Stimulated activated memory B cell treated with anti-CD40 and anti-IgM and Interleukin-4, amounts not matched to agents 10 μg/mL and 1 μg/mL and 100 μg/mL, for 72 hours (primary cell): ENCODE measurements around the gene STXBP5L.
"Not testable (repeated sequence)": the region's sequence is repeated elsewhere in the genome, so short reads cannot be mapped to it uniquely, and the experiment has no call there.

ENCODE experiments used
- ATAC-seq: fragments of 150-1000 bp; cut with Tn5 transposase; 2 replicates; pipeline ENCODE4 v1.10.0; 2021
- H3K27ac Mint-ChIP-seq: one replicate; pipeline ENCODE4 v1.8.0; 2022; ENCODE audit warnings: mild to moderate bottlenecking, mixed read lengths
- H3K27me3 Mint-ChIP-seq: one replicate; pipeline ENCODE4 v1.8.0; 2022; ENCODE audit warnings: mixed read lengths
- H3K36me3 Mint-ChIP-seq: one replicate; pipeline ENCODE4 v1.8.0; 2022; ENCODE audit warnings: mixed read lengths
- H3K4me1 Mint-ChIP-seq: one replicate; pipeline ENCODE4 v1.8.0; 2022; ENCODE audit warnings: mixed read lengths
- H3K4me3 Mint-ChIP-seq: one replicate; pipeline ENCODE4 v1.8.0; 2022; ENCODE audit warnings: mild to moderate bottlenecking, moderate library complexity, mixed read lengths
- H3K9me3 Mint-ChIP-seq: one replicate; pipeline ENCODE4 v1.8.0; 2022; ENCODE audit warnings: mixed read lengths

STXBP5L gene

DNA sequence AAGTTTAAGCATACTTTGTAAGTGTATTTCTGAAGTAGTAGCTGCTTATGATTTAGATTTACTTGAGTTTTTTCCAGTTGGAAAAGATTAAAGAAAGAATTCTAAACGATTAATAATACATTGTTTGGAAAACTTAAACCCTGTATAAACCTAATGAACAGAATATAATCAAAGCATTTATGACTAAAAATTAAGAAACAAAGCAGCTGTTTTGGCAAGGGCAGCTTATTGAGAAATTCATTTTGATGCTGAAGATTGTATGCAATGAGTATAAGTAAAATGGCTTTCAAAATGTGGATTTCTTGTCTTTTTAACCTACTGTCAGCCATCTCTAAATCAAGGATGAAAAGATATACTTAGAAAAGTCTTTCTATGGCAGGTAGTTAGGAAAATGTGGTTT is 497.6 kb downstream of the STXBP5L start:
- Mint-ChIP-seq H3K27ac (no peak overlapping the region), H3K4me3 (no peak overlapping the region), H3K36me3 (no peaks in the 10 kb centered on the region), H3K9me3 (no peaks in the 10 kb centered on the region), H3K4me1 (no peaks in the 10 kb centered on the region), H3K27me3 (no peaks in the 10 kb centered on the region)
- ATAC-seq: no peak

DNA sequence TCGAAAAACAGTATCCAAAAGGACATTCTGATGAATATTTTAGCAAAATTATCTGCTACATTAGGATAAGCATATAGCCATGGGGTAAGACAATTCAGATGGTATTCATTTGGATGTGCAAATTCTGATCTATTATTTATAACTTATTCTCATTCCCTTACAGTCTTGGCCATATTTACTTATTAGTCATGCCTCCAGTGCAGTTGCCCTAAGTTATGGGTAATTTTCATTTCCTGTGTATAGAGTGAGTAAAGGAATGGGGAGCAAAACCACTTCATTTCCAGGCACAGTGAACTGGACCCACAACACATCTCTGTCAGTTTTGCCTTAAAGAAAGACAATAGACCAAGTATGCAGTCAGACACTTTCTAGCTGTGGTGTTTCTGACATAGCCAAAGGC is 503.5 kb downstream of the STXBP5L start:
- no peaks in the 10 kb centered on the region for H3K9me3 Mint-ChIP-seq
- no peaks in the 10 kb centered on the region for H3K36me3 Mint-ChIP-seq
- no peak overlapping the region for H3K27ac Mint-ChIP-seq
- no peaks in the 10 kb centered on the region for H3K27me3 Mint-ChIP-seq
- H3K4me1 Mint-ChIP-seq: no peaks in the 10 kb centered on the region
- no peak for ATAC-seq
- no peak overlapping the region for H3K4me3 Mint-ChIP-seq

DNA sequence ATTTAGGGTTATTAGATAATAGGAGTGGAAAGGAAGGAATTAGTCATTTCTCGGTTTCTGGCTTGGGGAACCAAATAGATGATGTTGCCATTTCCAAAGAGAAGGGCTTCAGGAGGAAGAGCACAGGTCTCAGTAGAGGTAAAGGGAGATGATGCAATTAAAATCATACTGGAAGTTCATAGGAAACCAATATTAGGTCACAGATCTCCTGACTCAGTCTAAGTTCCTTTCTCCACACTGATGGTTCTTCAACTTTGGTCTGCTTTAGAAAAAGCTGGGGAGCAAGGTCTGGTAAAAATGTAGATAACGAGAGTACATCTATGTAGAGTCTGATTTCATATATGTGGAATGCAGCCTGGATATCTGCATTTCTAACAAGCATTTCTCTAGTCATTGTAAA is 506.9 kb downstream of the STXBP5L start:
- H3K9me3 Mint-ChIP-seq: no peaks in the 10 kb centered on the region
- H3K4me3 Mint-ChIP-seq: no peak overlapping the region
- H3K27ac Mint-ChIP-seq: no peak overlapping the region
- no peaks in the 10 kb centered on the region for H3K4me1 Mint-ChIP-seq
- no peaks in the 10 kb centered on the region for H3K36me3 Mint-ChIP-seq
- no peaks in the 10 kb centered on the region for H3K27me3 Mint-ChIP-seq
- ATAC-seq: no peak

DNA sequence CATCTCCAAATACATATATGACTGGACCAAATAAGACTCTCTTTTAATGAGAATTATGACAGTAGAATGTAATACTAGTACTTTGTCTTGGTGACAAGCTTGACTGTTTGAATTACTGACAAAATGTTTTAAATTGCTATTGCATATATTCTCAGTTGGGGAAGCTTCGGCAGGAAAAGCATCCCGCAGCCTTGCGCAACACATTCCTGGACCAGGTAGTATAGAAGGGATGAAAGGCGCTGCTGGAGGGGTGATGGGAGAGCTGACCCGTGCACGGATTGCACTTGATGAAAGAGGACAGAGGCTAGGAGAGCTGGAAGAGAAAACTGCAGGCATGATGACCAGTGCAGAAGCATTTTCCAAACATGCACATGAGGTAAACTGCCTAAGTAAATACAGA is 510.2 kb downstream of the STXBP5L start:
- no peaks in the 10 kb centered on the region for H3K4me1 Mint-ChIP-seq
- no peaks in the 10 kb centered on the region for H3K36me3 Mint-ChIP-seq

DNA sequence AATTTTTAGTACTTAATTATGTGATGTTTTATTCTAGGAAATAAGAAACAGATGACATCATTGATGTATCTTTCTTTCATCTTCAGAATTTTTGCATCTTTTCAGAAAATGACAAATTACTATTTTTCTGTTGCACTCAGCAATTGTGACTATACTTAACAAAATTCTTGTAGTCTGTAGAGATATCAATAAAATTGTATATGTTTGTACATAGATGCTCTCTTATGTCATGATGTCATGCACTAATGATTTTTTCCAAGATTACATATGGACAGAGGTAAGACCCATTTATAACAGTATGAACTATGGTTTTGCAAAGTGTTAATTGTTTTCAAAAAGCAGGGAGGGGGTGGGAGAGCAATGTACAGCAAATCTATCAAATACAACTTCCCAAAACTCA is 516.5 kb downstream of the STXBP5L start:
- Mint-ChIP-seq H3K27me3 (no peaks in the 10 kb centered on the region), H3K27ac (no peak overlapping the region), H3K36me3 (no peaks in the 10 kb centered on the region), H3K4me3 (no peak overlapping the region), H3K4me1 (no peaks in the 10 kb centered on the region), H3K9me3 (no peaks in the 10 kb centered on the region)
- no peak for ATAC-seq

More for the DNA sequence above, 510.2 kb downstream of the STXBP5L start:
- no peaks in the 10 kb centered on the region for H3K27me3 Mint-ChIP-seq
- H3K9me3 Mint-ChIP-seq: no peaks in the 10 kb centered on the region
- H3K4me3 Mint-ChIP-seq: no peak overlapping the region
- ATAC-seq: no peak
- H3K27ac Mint-ChIP-seq: no peak overlapping the region

DNA sequence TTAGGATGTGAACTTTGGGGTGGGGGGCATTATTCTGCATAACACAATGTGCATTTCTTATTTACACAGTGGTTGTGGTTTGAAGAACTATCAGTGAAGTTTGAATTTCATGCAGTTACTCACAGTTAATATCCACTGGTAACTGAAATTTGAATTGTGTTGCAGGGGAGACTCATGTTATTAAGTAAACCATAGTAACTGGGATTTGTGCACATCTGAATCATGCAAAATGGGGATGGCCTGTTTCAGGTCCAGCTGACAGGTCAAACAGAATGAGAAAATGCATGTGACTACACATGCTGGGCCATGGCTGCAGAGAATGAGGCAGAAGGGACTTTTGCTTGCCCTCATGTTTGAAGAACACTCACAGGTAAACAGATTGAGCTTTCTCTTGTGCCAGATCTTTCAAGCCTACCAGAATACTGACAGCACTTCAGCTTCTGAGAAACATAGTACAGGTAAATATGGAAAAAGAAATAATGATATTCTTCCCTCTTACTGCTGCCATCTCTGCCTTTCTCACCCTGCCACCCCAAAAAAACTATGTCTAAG is 522.7 kb downstream of the STXBP5L start:
- H3K27ac Mint-ChIP-seq: no peak overlapping the region
- ATAC-seq: no peak
- H3K4me3 Mint-ChIP-seq: no peak overlapping the region
- no peaks in the 10 kb centered on the region for H3K36me3 Mint-ChIP-seq
- peaks cover 10% of the 10 kb centered on the region for H3K4me1 Mint-ChIP-seq
- H3K9me3 Mint-ChIP-seq: no peaks in the 10 kb centered on the region
- H3K27me3 Mint-ChIP-seq: no peaks in the 10 kb centered on the region

DNA sequence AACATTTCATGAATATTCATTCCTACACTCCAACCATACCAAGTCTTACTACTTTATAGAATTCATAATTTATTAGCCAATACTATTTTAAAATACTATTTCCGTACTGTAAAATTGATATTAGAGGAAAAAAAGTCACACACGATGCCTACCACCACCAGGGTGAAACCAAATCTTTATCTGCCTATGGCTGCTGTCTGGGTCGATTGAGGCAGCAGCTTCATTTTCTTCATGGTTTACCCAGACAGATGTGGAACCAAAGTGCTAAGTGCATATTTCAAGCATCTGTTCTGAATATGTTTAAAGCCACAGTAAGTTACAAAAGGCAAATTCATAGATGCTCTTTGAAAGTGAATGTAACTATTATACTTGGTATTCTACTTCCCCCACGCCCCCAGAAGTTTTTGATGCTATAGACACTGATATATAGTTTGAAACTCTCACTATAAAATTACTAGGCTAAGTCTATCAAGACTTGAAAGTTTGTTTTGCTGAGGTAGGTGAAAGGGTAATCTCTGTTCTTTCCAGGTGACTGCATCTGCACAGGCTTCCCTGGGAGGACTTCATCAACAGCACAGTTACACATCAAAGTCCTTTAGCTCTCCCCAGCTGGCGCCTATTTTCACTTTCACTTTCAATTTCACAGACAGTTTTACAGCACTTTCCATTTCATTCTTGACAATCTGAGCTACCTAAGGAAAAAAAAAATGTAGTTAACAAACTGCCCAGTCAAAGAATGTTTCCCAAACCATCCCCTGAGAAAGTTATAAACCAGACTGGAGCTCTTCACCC is 523.9 kb downstream of the STXBP5L start:
- peak overlapping the region; percentile 67 for H3K27ac Mint-ChIP-seq
- no peaks in the 10 kb centered on the region for H3K9me3 Mint-ChIP-seq
- peaks cover 10% of the 10 kb centered on the region for H3K4me1 Mint-ChIP-seq
- peak; percentile 72 for ATAC-seq
- H3K27me3 Mint-ChIP-seq: no peaks in the 10 kb centered on the region
- H3K4me3 Mint-ChIP-seq: peak overlapping the region; percentile 26
- H3K36me3 Mint-ChIP-seq: no peaks in the 10 kb centered on the region

DNA sequence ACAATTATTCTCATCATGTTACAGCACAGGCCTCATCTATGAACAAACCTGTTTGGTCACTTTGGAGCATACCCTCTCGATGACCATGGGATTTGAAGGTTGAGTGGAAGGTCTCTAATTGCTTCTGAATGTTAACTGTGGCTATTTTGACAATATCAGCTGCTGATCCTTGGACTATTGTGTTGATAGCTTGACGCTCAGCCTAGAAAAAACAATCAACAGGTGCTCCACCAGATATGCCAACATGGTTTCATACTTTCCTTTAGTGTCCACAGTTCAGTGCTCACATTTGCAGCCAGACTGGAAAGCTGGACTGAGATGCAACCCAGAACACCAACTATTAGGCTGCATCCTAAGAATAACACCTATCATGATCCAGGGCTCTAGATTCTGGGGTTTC is 528.1 kb downstream of the STXBP5L start:
- no peaks in the 10 kb centered on the region for H3K27me3 Mint-ChIP-seq
- no peak overlapping the region for H3K27ac Mint-ChIP-seq
- H3K36me3 Mint-ChIP-seq: no peaks in the 10 kb centered on the region
- H3K4me3 Mint-ChIP-seq: no peak overlapping the region
- H3K4me1 Mint-ChIP-seq: peaks cover 10% of the 10 kb centered on the region
- no peak for ATAC-seq
- H3K9me3 Mint-ChIP-seq: no peaks in the 10 kb centered on the region

DNA sequence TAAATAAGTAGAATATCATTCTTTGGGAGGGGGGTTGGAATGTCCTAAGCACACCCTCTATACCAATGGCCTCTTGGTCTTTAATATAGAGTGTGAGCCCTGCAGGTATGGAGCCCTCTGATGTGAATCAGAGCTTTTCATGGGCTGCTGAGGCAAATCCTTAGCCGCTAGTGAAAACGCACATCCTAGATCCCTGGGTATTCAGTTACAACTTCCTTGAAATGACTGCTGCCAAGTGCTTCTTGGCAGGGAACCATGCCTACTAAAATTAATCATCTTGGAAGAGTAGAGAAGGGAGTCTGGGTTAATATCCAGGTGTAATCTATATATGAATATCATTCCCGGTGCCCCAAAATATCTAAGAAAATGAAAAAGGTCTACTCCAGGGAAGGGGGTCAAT is 528.6 kb downstream of the STXBP5L start:
- ATAC-seq: no peak
- no peak overlapping the region for H3K27ac Mint-ChIP-seq
- no peaks in the 10 kb centered on the region for H3K36me3 Mint-ChIP-seq
- peaks cover 10% of the 10 kb centered on the region for H3K4me1 Mint-ChIP-seq
- no peaks in the 10 kb centered on the region for H3K27me3 Mint-ChIP-seq
- no peaks in the 10 kb centered on the region for H3K9me3 Mint-ChIP-seq
- no peak overlapping the region for H3K4me3 Mint-ChIP-seq

DNA sequence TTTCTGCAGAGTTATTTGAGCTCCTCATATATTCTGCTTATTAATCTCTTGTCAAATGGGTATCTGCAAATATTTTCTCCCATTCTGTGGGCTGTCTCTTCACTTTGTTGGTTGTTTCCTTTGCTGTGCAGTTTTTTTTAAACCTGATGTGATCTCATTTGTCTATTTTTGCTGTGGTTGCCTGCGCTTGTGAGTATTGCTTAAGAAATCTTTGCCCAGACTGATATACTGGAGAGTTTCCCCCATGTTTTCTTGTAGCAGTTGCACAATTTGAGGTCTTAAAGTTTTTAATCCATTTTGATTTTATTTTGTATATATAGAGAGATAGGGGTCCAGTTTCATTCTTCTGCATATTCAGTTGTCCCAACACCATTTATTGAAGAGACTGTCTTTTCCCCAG is 535.5 kb downstream of the STXBP5L start:
- H3K9me3 Mint-ChIP-seq: no peaks in the 10 kb centered on the region
- no peaks in the 10 kb centered on the region for H3K27me3 Mint-ChIP-seq
- H3K27ac Mint-ChIP-seq: no peak overlapping the region
- H3K4me1 Mint-ChIP-seq: no peaks in the 10 kb centered on the region
- ATAC-seq: no peak
- H3K4me3 Mint-ChIP-seq: no peak overlapping the region
- H3K36me3 Mint-ChIP-seq: peaks cover 11% of the 10 kb centered on the region

DNA sequence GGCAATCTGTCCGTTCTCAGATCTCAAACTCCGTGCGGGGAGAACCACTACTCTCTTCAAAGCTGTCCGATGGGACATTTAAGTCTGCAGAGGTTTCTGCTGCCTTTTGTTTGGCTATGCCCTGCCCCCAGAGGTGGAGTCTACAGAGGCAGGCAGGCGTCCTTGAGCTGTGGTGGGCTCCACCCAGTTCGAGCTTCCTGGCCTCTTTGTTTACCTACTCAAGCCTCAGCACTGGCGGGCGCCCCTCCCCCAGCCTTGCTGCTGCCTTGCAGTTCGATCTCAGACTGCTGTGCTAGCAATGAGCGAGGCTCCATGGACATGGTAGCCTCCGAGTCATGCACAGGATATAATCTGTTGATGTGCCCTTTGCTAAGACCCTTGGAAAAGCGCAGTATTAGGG is 543.7 kb downstream of the STXBP5L start:
- not testable (repeated sequence) for H3K9me3 Mint-ChIP-seq, H3K4me3 Mint-ChIP-seq, ATAC-seq, H3K27ac Mint-ChIP-seq, H3K4me1 Mint-ChIP-seq, H3K27me3 Mint-ChIP-seq
- peaks cover 20% of the 10 kb centered on the region for H3K36me3 Mint-ChIP-seq

DNA sequence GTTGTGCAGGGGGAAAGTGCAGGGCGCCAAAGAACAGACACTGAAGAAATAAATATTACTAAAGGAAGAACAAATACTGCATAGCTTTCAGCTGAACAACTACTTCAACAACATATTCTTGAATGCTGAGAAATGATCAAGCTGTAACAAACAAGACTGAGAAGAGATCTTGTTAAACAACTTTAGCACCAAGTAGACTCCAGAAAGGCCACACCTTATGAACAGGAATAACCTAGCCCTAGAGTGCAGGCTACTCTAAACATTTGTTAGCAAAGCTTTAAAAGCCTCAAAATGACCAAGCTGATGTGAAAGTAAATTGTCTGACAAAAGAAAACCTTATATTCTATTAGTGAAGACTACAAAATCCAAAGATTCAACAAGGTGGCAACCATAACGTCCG is 554.6 kb downstream of the STXBP5L start:
- H3K27ac Mint-ChIP-seq: no peak overlapping the region
- no peak for ATAC-seq
- H3K4me3 Mint-ChIP-seq: no peak overlapping the region
- peaks cover 17% of the 10 kb centered on the region for H3K36me3 Mint-ChIP-seq
- H3K27me3 Mint-ChIP-seq: no peaks in the 10 kb centered on the region
- peaks cover 4% of the 10 kb centered on the region for H3K9me3 Mint-ChIP-seq
- H3K4me1 Mint-ChIP-seq: no peaks in the 10 kb centered on the region

DNA sequence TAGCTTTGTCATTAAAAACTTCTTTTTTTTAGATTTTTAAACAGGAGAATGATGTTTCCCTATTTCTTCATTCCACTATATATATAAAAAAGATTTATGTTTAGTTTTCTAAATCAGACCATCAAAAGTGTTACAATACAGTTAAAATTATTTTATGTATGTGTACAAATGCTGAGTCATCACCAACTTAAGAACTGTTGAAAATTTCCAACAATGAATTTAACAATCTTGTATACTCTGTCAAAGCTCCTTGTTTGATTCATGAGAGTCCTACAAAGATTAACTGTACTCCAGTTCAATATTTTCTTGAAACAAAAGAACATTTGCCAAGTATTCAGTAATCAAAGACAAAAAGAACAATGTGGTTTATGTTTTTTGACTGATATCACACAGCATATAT is 555.7 kb downstream of the STXBP5L start:
- no peaks in the 10 kb centered on the region for H3K27me3 Mint-ChIP-seq
- H3K4me1 Mint-ChIP-seq: no peaks in the 10 kb centered on the region
- H3K36me3 Mint-ChIP-seq: peaks cover 17% of the 10 kb centered on the region
- no peak overlapping the region for H3K4me3 Mint-ChIP-seq
- H3K27ac Mint-ChIP-seq: no peak overlapping the region
- H3K9me3 Mint-ChIP-seq: peaks cover 4% of the 10 kb centered on the region
- no peak for ATAC-seq

DNA sequence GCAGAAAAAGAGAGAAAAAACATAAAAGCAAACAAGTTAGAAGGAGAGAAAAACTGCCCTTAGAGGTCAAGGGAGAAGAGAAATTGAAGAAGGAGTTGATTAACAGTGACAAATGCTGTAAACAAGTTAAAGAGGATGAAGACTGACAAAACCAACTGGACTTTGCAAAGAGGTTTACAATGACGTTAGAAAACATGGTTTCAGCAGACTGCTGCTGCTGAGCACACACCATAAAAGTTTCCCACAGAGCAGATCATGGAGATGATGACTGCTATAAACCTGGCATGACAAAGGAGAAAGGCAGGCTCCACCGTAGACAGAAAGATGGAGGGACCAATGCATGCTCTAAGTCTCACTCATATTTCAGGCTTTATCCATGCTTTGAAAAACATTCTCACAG is 559.1 kb downstream of the STXBP5L start:
- H3K9me3 Mint-ChIP-seq: peaks cover 4% of the 10 kb centered on the region
- H3K4me3 Mint-ChIP-seq: no peak overlapping the region
- H3K36me3 Mint-ChIP-seq: peaks cover 10% of the 10 kb centered on the region

DNA sequence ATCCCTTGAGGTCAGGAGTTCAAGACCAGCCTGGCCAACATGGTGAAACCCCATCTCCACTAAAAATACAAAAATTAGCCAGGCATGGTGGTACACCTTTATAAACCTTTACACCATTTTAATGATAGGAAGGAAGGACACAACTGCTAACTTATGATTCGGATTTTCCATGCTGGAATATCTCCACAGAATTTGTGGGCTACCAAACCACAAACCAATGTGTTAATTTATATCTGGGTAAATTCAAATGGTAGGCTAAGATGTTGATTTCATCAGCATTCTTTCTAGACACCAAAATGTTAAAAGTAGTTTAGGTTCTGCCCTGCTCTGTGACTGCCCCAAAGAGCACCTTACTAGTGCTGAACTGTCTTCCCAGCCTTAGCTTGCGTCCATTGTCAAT is 565.0 kb downstream of the STXBP5L start:
- no peak overlapping the region for H3K4me3 Mint-ChIP-seq
- H3K27me3 Mint-ChIP-seq: no peaks in the 10 kb centered on the region
- H3K9me3 Mint-ChIP-seq: no peaks in the 10 kb centered on the region
- ATAC-seq: no peak
- no peaks in the 10 kb centered on the region for H3K4me1 Mint-ChIP-seq
- H3K36me3 Mint-ChIP-seq: no peaks in the 10 kb centered on the region
- H3K27ac Mint-ChIP-seq: no peak overlapping the region

More for the DNA sequence above, 559.1 kb downstream of the STXBP5L start:
- H3K27me3 Mint-ChIP-seq: no peaks in the 10 kb centered on the region
- H3K4me1 Mint-ChIP-seq: no peaks in the 10 kb centered on the region
- H3K27ac Mint-ChIP-seq: no peak overlapping the region
- ATAC-seq: no peak
